GM12865 (cell line): ENCODE results near the gene PRXL2A.

Experiments
- DNase-seq: peaks from one replicate; pipeline ENCODE4 v3.0.0; 2010; ENCODE audit warnings: low read depth
- H3K4me3 ChIP-seq: 2 replicates; pipeline ENCODE4 v1.5.1; 2011; ENCODE audit warnings: mild to moderate bottlenecking, low read depth, low read length, control low read depth
- CTCF ChIP-seq: IDR thresholded peaks from 2 replicates; pipeline ENCODE4 v1.5.1; 2011; ENCODE audit warnings: low read length, control low read depth, low read depth, inconsistent platforms; ENCODE audit not compliant: insufficient read depth; ENCODE audit errors: missing control alignments

Gene PRXL2A

GRCh38 chr10:80429521-80429973 is 21.2 kb downstream of the PRXL2A start:
- no peak for DNase-seq
- no peak overlapping the region for H3K4me3 ChIP-seq
- TF ChIP-seq CTCF: no peak

- no peak for DNase-seq
- H3K4me3 ChIP-seq: no peak overlapping the region
- TF ChIP-seq CTCF: no peak
Observed at GRCh38 chr10:80433134-80433533, 24.8 kb downstream of the PRXL2A start.

- no peak for DNase-seq
- no peak overlapping the region for H3K4me3 ChIP-seq
- TF ChIP-seq CTCF: no peak
Observed at GRCh38 chr10:80436446-80437098, 28.2 kb downstream of the PRXL2A start.

DNA sequence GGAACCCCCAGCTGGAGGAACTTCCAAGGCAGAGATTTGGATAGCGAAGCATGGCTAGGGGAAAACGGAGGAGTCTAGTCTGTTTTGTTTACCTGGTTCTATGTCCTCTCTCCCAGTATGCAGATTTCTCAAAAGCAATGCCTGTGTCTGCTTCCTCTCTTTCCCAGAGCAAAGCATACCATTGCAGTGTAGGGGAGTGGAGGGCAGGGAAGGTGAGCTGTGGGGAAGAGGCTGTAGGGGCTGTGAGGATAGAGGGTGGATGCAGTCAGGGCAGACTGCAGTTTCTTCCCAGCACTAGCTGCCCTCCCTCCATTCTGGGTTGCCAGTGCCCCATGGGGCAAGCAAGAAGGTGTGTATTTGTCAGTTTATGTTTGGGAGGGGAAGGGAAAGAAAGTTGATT is 28.9 kb downstream of the PRXL2A start:
- TF ChIP-seq CTCF: no peak
- no peak overlapping the region for H3K4me3 ChIP-seq
- DNase-seq: no peak

DNA sequence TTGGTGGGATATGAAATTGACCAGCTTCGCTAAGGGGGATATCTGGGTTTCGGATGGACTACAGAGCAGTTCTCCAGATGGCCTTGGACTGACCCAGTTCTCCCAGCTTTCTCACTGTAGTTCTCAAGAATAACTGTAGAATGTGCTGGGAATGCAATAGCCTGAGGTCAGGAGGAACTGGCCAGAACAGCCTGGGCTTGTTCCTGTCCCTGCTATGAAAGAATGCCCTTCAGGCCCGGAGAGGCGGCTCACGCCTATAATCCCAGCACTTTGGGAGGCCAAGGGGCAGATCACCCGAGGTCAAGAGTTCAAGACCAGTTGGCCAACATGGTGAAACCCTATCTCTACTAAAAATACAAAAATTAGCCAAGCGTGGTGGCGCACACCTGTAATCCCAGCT is 33.5 kb downstream of the PRXL2A start:
- TF ChIP-seq CTCF: no peak
- no peak overlapping the region for H3K4me3 ChIP-seq
- no peak for DNase-seq

GRCh38 chr10:80442879-80443278 is 34.5 kb downstream of the PRXL2A start:
- no peak for DNase-seq
- no peak overlapping the region for H3K4me3 ChIP-seq
- no peak for TF ChIP-seq CTCF

GRCh38 chr10:80443531-80443974 is 35.2 kb downstream of the PRXL2A start:
- DNase-seq: peak; percentile 63
- TF ChIP-seq CTCF: peak; percentile 46
- H3K4me3 ChIP-seq: no peak overlapping the region
